Vagina (tissue), 2 donors: ENCODE measurements around the gene CCDC85C.

ENCODE experiments used
- CTCF ChIP-seq, 3 experiments: fragments of 450-650 bp in 2 of 3; fragments of 200-600 bp in 1 of 3; sonication (generic) in 1 of 3; IDR thresholded peaks; one replicate each; pipeline ENCODE4 v1.5.1; 2017 to 2019; ENCODE audit warnings: antibody characterized with exemption in 3 of 3, mild to moderate bottlenecking in 2 of 3, moderate library complexity in 2 of 3
- POLR2A ChIP-seq, 2 donors: fragments of 450-650 bp; IDR thresholded peaks; one replicate each; pipeline ENCODE4 v1.6.1; 2017; ENCODE audit warnings: antibody characterized with exemption in 2 of 2, mild to moderate bottlenecking in 2 of 2, moderate library complexity in 2 of 2
- POLR2AphosphoS5 ChIP-seq, 2 donors: sonication (generic); formaldehyde crosslinking; IDR thresholded peaks; one replicate each; pipeline ENCODE4 v1.9.0; 2017; ENCODE audit warnings: antibody characterized with exemption in 2 of 2, mild to moderate bottlenecking in 2 of 2, low read depth in 1 of 2; ENCODE audit not compliant: insufficient read depth in 1 of 2

GRCh38 chr14:99502989-99503421, 101.0 kb downstream of the CCDC85C start:
- no peak for TF ChIP-seq CTCF (IDR thresholded peaks at IDR 0.05)
- TF ChIP-seq POLR2AphosphoS5 (IDR thresholded peaks at IDR 0.05; ENCODE audit: insufficient read depth in 1 of 2, low read depth in 1 of 2): no peak
- TF ChIP-seq POLR2A (IDR thresholded peaks at IDR 0.05): no peak
